K562 (cell line): Measurements from ENCODE around the gene DDR1. TPM values are rescaled to one million over a fixed set of nuclear protein-coding genes. Genes with fewer than 3 reads are reported as not detected.

ENCODE experiments used
- ATAC-seq: fragments of 200-7000 bp; cut with Tn5 transposase; 3 replicates; pipeline ENCODE4 v1.9.1; 2020; ENCODE audit warnings: moderate library complexity
- BruUV-seq: library from RNA; stranded (reverse); fragments of 400-500 nt; replicated peaks from 2 replicates; lab custom pipeline; 2021; lab: Mats Ljungman, UMichigan
- CTCF ChIA-PET: fragments of 300-600 bp; formaldehyde crosslinking; extraction: SDS; loops from one replicate; lab custom pipeline; 2021; ENCODE audit warnings: low intra/inter-chr PET ratio; lab: Yijun Ruan, JAX
- POLR2A ChIA-PET: fragments of 300-600, 350-650 bp; sonication (Branson Sonifier 250); formaldehyde crosslinking; extraction: SDS; loops from one replicate; lab custom pipeline; 2021; ENCODE audit warnings: antibody characterized with exemption, inconsistent platforms; lab: Yijun Ruan, JAX
- DNase-seq, 4 experiments: peaks; one replicate each; pipeline versions ENCODE4 v3.0.0 to v3.0.0-alpha.2; 2011 to 2018; ENCODE audit warnings: low spot score in 3 of 4, mixed read lengths in 3 of 4; ENCODE audit errors: extremely low read depth in 1 of 4
- FAIRE-seq: peaks from 2 replicates; lab custom pipeline; 2011; peaks lifted over from hg19 to GRCh38; lab: Jason Lieb, UNC
- H2AFZ ChIP-seq: 2 replicates; pipeline ENCODE4 v1.6.0; 2011; ENCODE audit warnings: low read depth, low read length, control low read depth, inconsistent platforms
- H3K27ac ChIP-seq: fragments of 200-600 bp; 3 replicates; pipeline ENCODE4 v1.8.0; 2011; ENCODE audit warnings: low read depth, mild to moderate bottlenecking, control low read depth, inconsistent platforms, low read length, moderate library complexity, mixed read lengths; ENCODE audit errors: extremely low read depth
- H3K27me3 ChIP-seq, 2 experiments: fragments of 300-600 bp in 1 of 2; 2 replicates in 1 of 2; 3 replicates in 1 of 2; pipeline versions ENCODE4 v1.6.0 to v1.8.0; 2011; ENCODE audit warnings: inconsistent platforms in 2 of 2, low read length in 2 of 2, mild to moderate bottlenecking in 1 of 2, mixed read lengths in 1 of 2, moderate library complexity in 1 of 2; ENCODE audit not compliant: control insufficient read depth in 2 of 2, insufficient read depth in 2 of 2
- H3K36me3 ChIP-seq: fragments of 300-600 bp; 3 replicates; pipeline ENCODE4 v1.8.0; 2011; ENCODE audit warnings: mild to moderate bottlenecking, low read length, inconsistent platforms; ENCODE audit not compliant: control insufficient read depth, insufficient read depth
- H3K4me1 ChIP-seq, 2 experiments: fragments of 200-600 bp in 1 of 2; replicated peaks in 1 of 2; 2 replicates in 1 of 2; 3 replicates in 1 of 2; pipeline versions ENCODE4 v1.5.1 to v1.8.0; 2011; ENCODE audit warnings: inconsistent platforms in 2 of 2, low read length in 2 of 2, mild to moderate bottlenecking in 1 of 2, mixed read lengths in 1 of 2, moderate library complexity in 1 of 2; ENCODE audit not compliant: control insufficient read depth in 2 of 2, insufficient read depth in 2 of 2
- H3K4me2 ChIP-seq: 2 replicates; pipeline ENCODE4 v1.6.1; 2011; ENCODE audit warnings: low read length, control low read depth, inconsistent platforms, mixed read lengths; ENCODE audit not compliant: insufficient read depth
- H3K4me3 ChIP-seq: fragments of 200-600 bp; sonication (generic), shearing (Covaris generic); 2 replicates; pipeline ENCODE4 v1.5.1; 2016; ENCODE audit warnings: control low read depth, inconsistent platforms
- H3K79me2 ChIP-seq: fragments of 200-600 bp; 3 replicates; pipeline ENCODE4 v1.8.0; 2011; ENCODE audit warnings: low read length, inconsistent platforms; ENCODE audit not compliant: control insufficient read depth, insufficient read depth
- H3K9ac ChIP-seq, 2 experiments: 2 replicates each; pipeline versions ENCODE4 v1.6.0 to v1.6.1; 2011; ENCODE audit warnings: low read depth in 2 of 2, low read length in 2 of 2, control low read depth in 1 of 2, inconsistent platforms in 1 of 2, mild to moderate bottlenecking in 1 of 2, mixed read lengths in 1 of 2; ENCODE audit not compliant: insufficient read depth in 1 of 2
- H3K9me1 ChIP-seq: one replicate; pipeline ENCODE4 v1.6.0; 2011; ENCODE audit warnings: inconsistent platforms, mild to moderate bottlenecking, low read length, moderate library complexity; ENCODE audit not compliant: control insufficient read depth, insufficient read depth
- H3K9me3 ChIP-seq: replicated peaks from 2 replicates; pipeline ENCODE4 v1.5.1; 2011; ENCODE audit warnings: low read depth, low read length, inconsistent platforms; ENCODE audit not compliant: control insufficient read depth, insufficient read depth
- H4K20me1 ChIP-seq: replicated peaks from 2 replicates; pipeline ENCODE4 v1.6.1; 2011; ENCODE audit warnings: low read length, inconsistent platforms, mixed read lengths; ENCODE audit not compliant: control insufficient read depth, insufficient read depth
- EGR1 ChIP-seq: fragments of 450-650 bp; conservative IDR thresholded peaks from 2 replicates; pipeline ENCODE4 v1.6.1; 2017; ENCODE audit warnings: mild to moderate bottlenecking
- POLR2G ChIP-seq: fragments of 200-400 bp; formaldehyde crosslinking; IDR thresholded peaks from 2 replicates; pipeline ENCODE4 v1.6.1; 2017; ENCODE audit warnings: low read depth, mild to moderate bottlenecking, antibody characterized with exemption, low read length, moderate library complexity
- RBFOX2 ChIP-seq: fragments of 200-400 bp; formaldehyde crosslinking; IDR thresholded peaks from 2 replicates; pipeline ENCODE4 v1.6.1; 2017; ENCODE audit warnings: low read depth, mild to moderate bottlenecking, low read length, moderate library complexity
- RHOXF2B ChIP-seq: fragments of 250-450 bp; sonication (Bioruptor Pico); conservative IDR thresholded peaks from 2 replicates; pipeline ENCODE4 v1.5.1; 2021
- ZNF175 ChIP-seq: fragments of 200-800 bp; sonication (Bioruptor generic); IDR thresholded peaks from 2 replicates; pipeline ENCODE4 v1.6.1; 2016; ENCODE audit warnings: low read depth, mild to moderate bottlenecking, missing genetic modification characterization, missing compliant biosample characterization
- ZNF507 ChIP-seq: conservative IDR thresholded peaks from 2 replicates; pipeline ENCODE4 v1.6.1; 2017; ENCODE audit warnings: missing genetic modification characterization, missing compliant biosample characterization
- WGBS: fragments of 100-300 bp; shearing (Covaris generic); methylation state at CpG from one replicate; pipeline ENCODE4 v1.1.6; 2016; ENCODE audit warnings: low coverage, mixed read lengths; ENCODE audit not compliant: insufficient coverage; ENCODE audit errors: missing lambda C conversion rate; 5-methylcytosine and 5-hydroxymethylcytosine counted together
- in situ Hi-C: fragments of 300-500 bp; cut with MboI; formaldehyde crosslinking; loops from 4 replicates; pipeline ENCODE4 v1.15.0; 2018; ENCODE audit warnings: inconsistent platforms, mixed read lengths
- intact Hi-C: fragments of 100-400 bp; cut with micrococcal nuclease; formaldehyde crosslinking; loops from 2 replicates; pipeline ENCODE4 v1.14.2; 2022
- polyA plus RNA-seq, 8 experiments: library from polyadenylated mRNA; depleted of rRNA in 4 of 8; stranded (reverse) in 5 of 8; unstranded in 3 of 8; fragments of >200 nt; fragmentation: Nextera tagmentation in 2 of 8; fragmentation: Illumina TruSeq in 1 of 8; extraction: Ambion mirVana in 2 of 8; extraction: Trizol in 1 of 8; gene quantifications; 2 replicates each; pipeline versions ENCODE4 v1.2.1 to v1.2.3, GENCODE V29; 2011 to 2014; ENCODE audit warnings: inconsistent platforms in 1 of 8, missing spikeins in 1 of 8
- total RNA-seq, 7 experiments: library from RNA; depleted of rRNA in 6 of 7; stranded (reverse); fragments of >200 nt in 6 of 7; fragmentation: Illumina TruSeq in 2 of 7; extraction: Trizol in 2 of 7; gene quantifications; 2 replicates each; pipeline versions ENCODE4 v1.2.1 to v1.2.3, GENCODE V29; 2011 to 2021; ENCODE audit warnings: low replicate concordance in 1 of 7
- TF ChIP-seq, protein P1 (sequence below): fragments of 450-650 bp; formaldehyde crosslinking; IDR thresholded peaks from 2 replicates; pipeline ENCODE4 v1.4.0; 2022; ENCODE audit warnings: missing genetic modification characterization

DDR1 gene
- total and polyA plus RNA-seq, 9 of the 15 experiments (the other 6 are each of a cell fraction or from before 2014, with no cell fraction given), result 1.4 to 44.6 (median 12.2) TPM

DNA sequence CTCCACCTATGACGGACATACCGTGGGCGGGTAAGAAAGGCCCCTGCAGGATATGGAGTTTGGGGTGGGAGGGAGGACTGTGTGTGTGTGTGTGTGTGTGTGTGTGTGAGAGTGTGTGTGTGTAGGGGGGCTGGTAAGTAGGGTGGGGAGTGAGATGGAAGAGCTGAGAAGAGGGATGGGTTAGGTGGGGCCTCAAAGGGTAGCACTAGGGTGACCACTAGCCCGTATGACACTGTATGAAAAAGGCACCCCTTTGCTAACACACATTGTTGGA, 7.1 kb downstream of the DDR1 start:
- no peak overlapping the region for H3K9ac ChIP-seq
- intact Hi-C loops (no loop called here), in situ Hi-C loops (no loop called here)
- H3K4me3 ChIP-seq, result no peak overlapping the region
- no peak overlapping the region for H3K27ac ChIP-seq
- peak; percentile 68 for TF ChIP-seq EGR1
- no peak for TF ChIP-seq ZNF507
- TF ChIP-seq, protein P1, sequence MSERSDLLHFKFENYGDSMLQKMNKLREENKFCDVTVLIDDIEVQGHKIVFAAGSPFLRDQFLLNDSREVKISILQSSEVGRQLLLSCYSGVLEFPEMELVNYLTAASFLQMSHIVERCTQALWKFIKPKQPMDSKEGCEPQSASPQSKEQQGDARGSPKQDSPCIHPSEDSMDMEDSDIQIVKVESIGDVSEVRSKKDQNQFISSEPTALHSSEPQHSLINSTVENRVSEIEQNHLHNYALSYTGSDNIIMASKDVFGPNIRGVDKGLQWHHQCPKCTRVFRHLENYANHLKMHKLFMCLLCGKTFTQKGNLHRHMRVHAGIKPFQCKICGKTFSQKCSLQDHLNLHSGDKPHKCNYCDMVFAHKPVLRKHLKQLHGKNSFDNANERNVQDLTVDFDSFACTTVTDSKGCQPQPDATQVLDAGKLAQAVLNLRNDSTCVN (CRISPR knock-in tag), result 0 out of 2 replicates have a peak, but pooled peaks have one; percentile 50
- no peaks in the 10 kb centered on the region for H3K27me3 ChIP-seq
- H3K9me3 ChIP-seq, result no peaks in the 10 kb centered on the region
- H3K79me2 ChIP-seq, result peaks cover 25% of the 10 kb centered on the region
- H2AFZ ChIP-seq, result no peak overlapping the region
- H3K9me1 ChIP-seq, result peaks cover under 1% of the 10 kb centered on the region
- H3K4me1 ChIP-seq, result peaks cover 11 to 24% of the 10 kb centered on the region in 2 experiments
- 74% methylated on average over 4 of the region's 4 CpGs for WGBS
- ATAC-seq (no peak), DNase-seq (no peak), FAIRE-seq (no peak)
- H3K36me3 ChIP-seq, result peaks cover 68% of the 10 kb centered on the region
- no peak overlapping the region for H3K4me2 ChIP-seq
- ChIA-PET CTCF (no interaction called here), POLR2A (interaction anchor here (0.7 to 1.9 kb wide), 3 partner anchors 10 to 19 kb away, joined by 3 to 8 read pairs (median 4); no protein-coding TSS in a partner anchor)
- peaks cover 6% of the 10 kb centered on the region for H4K20me1 ChIP-seq
- BruUV-seq, result no TSS peak

DNA sequence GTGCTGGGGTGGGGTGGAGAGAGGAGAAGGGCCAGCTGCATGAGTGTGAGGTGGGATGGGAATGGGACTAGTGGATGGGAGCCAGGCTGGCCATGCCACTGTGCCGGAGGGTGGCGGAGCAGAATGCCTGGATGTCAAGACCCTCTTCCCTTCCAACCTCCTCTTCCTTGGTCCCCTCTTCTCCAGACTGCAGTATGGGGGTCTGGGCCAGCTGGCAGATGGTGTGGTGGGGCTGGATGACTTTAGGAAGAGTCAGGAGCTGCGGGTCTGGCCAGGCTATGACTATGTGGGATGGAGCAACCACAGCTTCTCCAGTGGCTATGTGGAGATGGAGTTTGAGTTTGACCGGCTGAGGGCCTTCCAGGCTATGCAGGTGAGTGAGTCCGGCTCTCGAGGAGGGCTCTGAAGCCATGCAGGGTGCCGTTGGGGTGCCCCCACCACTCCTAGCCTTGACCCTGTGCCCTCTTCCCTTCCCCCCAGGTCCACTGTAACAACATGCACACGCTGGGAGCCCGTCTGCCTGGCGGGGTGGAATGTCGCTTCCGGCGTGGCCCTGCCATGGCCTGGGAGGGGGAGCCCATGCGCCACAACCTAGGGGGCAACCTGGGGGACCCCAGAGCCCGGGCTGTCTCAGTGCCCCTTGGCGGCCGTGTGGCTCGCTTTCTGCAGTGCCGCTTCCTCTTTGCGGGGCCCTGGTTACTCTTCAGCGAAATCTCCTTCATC, 7.7 kb downstream of the DDR1 start:
- H3K4me2 ChIP-seq, result no peak overlapping the region
- ATAC-seq, result no peak
- TF ChIP-seq POLR2G (peak; percentile 44; the same call in 1 of the 2 replicates), ZNF175 (CRISPR knock-in tag) (no peak), RHOXF2B (CRISPR knock-in tag) (no peak), RBFOX2 (0 out of 2 replicates have a peak, but pooled peaks have one; percentile 17)
- no peak overlapping the region for H3K4me3 ChIP-seq
- BruUV-seq, result no TSS peak
- DNase-seq, result no peak
- ChIA-PET POLR2A (interaction anchor here (0.7 to 1.9 kb wide), 2 partner anchors 12 to 19 kb away, joined by 3 to 8 read pairs; no protein-coding TSS in a partner anchor), CTCF (no interaction called here)
- no peak for FAIRE-seq
- H3K79me2 ChIP-seq, result peaks cover 19% of the 10 kb centered on the region
- no peaks in the 10 kb centered on the region for H3K9me1 ChIP-seq
- H3K9ac ChIP-seq, result peak overlapping the region in 1 of 2 experiments; percentile 33; a peak in 2 of 4 replicates
- no peak overlapping the region for H3K27ac ChIP-seq
- in situ Hi-C loops, result no loop called here
- H4K20me1 ChIP-seq, result peaks cover under 1% of the 10 kb centered on the region
- no peak overlapping the region for H2AFZ ChIP-seq
- H3K27me3 ChIP-seq, result no peaks in the 10 kb centered on the region
- WGBS, result 89% methylated on average over 15 of the region's 21 CpGs
- peaks cover 73% of the 10 kb centered on the region for H3K36me3 ChIP-seq
- no peaks in the 10 kb centered on the region for H3K9me3 ChIP-seq
- intact Hi-C loops, result no loop called here
- H3K4me1 ChIP-seq, result peaks cover 5 to 20% of the 10 kb centered on the region in 2 experiments
